ENCODE measurements around the gene P2RX4.

DNA sequence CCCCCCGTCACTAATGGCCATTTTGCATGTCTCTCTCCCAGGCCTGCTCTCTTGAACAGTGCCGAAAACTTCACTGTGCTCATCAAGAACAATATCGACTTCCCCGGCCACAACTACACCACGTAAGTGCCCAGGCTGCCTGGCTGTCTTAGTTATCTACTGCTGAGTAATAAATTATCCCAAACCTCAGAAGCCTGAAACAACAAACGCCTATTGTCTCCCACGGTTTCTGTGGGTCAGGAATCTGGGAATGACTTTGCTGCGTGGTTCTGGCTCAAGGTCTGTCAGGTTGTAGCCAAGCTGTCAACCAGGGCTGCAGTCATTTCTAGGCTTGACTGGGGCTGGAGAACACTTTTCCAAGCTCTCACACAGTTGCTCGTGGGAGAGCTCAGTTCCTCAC lies 44.6 kb upstream of the P2RX4 start:
- TF ChIP-seq, protein P1, sequence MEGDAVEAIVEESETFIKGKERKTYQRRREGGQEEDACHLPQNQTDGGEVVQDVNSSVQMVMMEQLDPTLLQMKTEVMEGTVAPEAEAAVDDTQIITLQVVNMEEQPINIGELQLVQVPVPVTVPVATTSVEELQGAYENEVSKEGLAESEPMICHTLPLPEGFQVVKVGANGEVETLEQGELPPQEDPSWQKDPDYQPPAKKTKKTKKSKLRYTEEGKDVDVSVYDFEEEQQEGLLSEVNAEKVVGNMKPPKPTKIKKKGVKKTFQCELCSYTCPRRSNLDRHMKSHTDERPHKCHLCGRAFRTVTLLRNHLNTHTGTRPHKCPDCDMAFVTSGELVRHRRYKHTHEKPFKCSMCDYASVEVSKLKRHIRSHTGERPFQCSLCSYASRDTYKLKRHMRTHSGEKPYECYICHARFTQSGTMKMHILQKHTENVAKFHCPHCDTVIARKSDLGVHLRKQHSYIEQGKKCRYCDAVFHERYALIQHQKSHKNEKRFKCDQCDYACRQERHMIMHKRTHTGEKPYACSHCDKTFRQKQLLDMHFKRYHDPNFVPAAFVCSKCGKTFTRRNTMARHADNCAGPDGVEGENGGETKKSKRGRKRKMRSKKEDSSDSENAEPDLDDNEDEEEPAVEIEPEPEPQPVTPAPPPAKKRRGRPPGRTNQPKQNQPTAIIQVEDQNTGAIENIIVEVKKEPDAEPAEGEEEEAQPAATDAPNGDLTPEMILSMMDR (IDR thresholded peaks at IDR 0.05; ENCODE audit: low read depth, low read length, missing input control) = no peak
- TF ChIP-seq, protein P2, sequence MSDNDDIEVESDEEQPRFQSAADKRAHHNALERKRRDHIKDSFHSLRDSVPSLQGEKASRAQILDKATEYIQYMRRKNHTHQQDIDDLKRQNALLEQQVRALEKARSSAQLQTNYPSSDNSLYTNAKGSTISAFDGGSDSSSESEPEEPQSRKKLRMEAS (IDR thresholded peaks at IDR 0.05) = no peak
- TF ChIP-seq TAF1 (conservative IDR thresholded peaks at IDR 0.05) (no peak), YY1 (IDR thresholded peaks at IDR 0.05) (no peak), SP1 (IDR thresholded peaks at IDR 0.05) (no peak)

Measured in liver (tissue), 3 donors.